ENCODE data around the gene GNG11. TPM values are rescaled to one million over a fixed set of nuclear protein-coding genes. Genes with fewer than 3 reads are reported as not detected.

The GNG11 gene
- total and polyA plus RNA-seq, 2 experiments from 2014 or later: 1.6 to 6.3 TPM

DNA sequence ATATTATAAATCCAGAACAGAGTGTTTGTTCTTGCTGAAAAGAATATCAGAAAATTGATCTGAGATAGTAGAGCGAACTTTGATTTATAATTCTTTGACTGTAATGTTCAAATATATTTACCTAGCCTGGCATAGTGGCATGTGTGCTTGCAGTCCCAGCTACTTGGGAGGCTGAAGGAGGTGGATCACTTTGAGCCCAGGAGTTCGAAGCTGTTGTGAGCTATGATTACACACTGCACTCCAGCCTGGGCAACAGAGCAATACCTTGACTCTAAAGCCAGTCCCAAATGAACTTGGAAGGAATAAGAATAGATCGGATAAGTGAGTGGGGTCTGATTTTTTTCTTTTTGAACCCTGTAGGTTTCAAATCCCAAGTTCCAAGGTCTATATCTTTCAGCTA, 23.5 kb downstream of the GNG11 start:
- no peaks in the 10 kb centered on the region for H3K9me2 ChIP-seq (ENCODE audit: insufficient read depth)
- H3K4me3 ChIP-seq: no peak overlapping the region
- Mint-ChIP-seq H3K36me3 (ENCODE audit: low read depth) (no peaks in the 10 kb centered on the region), H3K4me3 (no peak overlapping the region), H3K4me1 (no peaks in the 10 kb centered on the region), H3K9me3 (no peaks in the 10 kb centered on the region), H3K27me3 (ENCODE audit: insufficient read depth, low read depth, poor library complexity) (no peaks in the 10 kb centered on the region), H3K27ac (no peak overlapping the region)
- H3K79me2 ChIP-seq (replicated peaks; ENCODE audit: insufficient read depth): no peaks in the 10 kb centered on the region
- no peak overlapping the region for H3K4me2 ChIP-seq
- no peak overlapping the region for H2AFZ ChIP-seq
- H3K36me3 ChIP-seq (ENCODE audit: insufficient read depth): no peaks in the 10 kb centered on the region
- H3F3A ChIP-seq (replicated peaks; ENCODE audit: low read depth): no peaks in the 10 kb centered on the region
- TF ChIP-seq POLR2AphosphoS5 (IDR thresholded peaks at IDR 0.05; ENCODE audit: low read depth) (no peak), NANOG (IDR thresholded peaks at IDR 0.05; ENCODE audit: borderline replicate concordance) (no peak), ZNF331 (CRISPR knock-in tag; IDR thresholded peaks at IDR 0.05; ENCODE audit: low read depth) (no peak), CREB1 (CRISPR knock-in tag; IDR thresholded peaks at IDR 0.05; ENCODE audit: low read depth) (no peak), JUNB (IDR thresholded peaks at IDR 0.05; ENCODE audit: unreplicated experiment) (no peak), STAT1 (IDR thresholded peaks at IDR 0.05; ENCODE audit: unreplicated experiment) (no peak), ZNF114 (CRISPR knock-in tag; IDR thresholded peaks at IDR 0.05) (no peak), EZH2 (IDR thresholded peaks at IDR 0.05; ENCODE audit: low read depth, unreplicated experiment) (no peak)
- TF ChIP-seq, protein P1, sequence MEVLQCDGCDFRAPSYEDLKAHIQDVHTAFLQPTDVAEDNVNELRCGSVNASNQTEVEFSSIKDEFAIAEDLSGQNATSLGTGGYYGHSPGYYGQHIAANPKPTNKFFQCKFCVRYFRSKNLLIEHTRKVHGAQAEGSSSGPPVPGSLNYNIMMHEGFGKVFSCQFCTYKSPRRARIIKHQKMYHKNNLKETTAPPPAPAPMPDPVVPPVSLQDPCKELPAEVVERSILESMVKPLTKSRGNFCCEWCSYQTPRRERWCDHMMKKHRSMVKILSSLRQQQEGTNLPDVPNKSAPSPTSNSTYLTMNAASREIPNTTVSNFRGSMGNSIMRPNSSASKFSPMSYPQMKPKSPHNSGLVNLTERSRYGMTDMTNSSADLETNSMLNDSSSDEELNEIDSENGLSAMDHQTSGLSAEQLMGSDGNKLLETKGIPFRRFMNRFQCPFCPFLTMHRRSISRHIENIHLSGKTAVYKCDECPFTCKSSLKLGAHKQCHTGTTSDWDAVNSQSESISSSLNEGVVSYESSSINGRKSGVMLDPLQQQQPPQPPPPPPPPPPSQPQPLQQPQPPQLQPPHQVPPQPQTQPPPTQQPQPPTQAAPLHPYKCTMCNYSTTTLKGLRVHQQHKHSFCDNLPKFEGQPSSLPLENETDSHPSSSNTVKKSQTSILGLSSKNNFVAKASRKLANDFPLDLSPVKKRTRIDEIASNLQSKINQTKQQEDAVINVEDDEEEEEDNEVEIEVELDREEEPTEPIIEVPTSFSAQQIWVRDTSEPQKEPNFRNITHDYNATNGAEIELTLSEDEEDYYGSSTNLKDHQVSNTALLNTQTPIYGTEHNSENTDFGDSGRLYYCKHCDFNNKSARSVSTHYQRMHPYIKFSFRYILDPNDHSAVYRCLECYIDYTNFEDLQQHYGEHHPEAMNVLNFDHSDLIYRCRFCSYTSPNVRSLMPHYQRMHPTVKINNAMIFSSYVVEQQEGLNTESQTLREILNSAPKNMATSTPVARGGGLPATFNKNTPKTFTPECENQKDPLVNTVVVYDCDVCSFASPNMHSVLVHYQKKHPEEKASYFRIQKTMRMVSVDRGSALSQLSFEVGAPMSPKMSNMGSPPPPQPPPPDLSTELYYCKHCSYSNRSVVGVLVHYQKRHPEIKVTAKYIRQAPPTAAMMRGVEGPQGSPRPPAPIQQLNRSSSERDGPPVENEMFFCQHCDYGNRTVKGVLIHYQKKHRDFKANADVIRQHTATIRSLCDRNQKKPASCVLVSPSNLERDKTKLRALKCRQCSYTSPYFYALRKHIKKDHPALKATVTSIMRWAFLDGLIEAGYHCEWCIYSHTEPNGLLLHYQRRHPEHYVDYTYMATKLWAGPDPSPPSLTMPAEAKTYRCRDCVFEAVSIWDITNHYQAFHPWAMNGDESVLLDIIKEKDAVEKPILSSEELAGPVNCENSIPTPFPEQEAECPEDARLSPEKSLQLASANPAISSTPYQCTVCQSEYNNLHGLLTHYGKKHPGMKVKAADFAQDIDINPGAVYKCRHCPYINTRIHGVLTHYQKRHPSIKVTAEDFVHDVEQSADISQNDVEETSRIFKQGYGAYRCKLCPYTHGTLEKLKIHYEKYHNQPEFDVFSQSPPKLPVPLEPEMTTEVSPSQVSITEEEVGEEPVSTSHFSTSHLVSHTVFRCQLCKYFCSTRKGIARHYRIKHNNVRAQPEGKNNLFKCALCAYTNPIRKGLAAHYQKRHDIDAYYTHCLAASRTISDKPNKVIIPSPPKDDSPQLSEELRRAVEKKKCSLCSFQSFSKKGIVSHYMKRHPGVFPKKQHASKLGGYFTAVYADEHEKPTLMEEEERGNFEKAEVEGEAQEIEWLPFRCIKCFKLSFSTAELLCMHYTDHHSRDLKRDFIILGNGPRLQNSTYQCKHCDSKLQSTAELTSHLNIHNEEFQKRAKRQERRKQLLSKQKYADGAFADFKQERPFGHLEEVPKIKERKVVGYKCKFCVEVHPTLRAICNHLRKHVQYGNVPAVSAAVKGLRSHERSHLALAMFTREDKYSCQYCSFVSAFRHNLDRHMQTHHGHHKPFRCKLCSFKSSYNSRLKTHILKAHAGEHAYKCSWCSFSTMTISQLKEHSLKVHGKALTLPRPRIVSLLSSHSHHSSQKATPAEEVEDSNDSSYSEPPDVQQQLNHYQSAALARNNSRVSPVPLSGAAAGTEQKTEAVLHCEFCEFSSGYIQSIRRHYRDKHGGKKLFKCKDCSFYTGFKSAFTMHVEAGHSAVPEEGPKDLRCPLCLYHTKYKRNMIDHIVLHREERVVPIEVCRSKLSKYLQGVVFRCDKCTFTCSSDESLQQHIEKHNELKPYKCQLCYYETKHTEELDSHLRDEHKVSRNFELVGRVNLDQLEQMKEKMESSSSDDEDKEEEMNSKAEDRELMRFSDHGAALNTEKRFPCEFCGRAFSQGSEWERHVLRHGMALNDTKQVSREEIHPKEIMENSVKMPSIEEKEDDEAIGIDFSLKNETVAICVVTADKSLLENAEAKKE (CRISPR knock-in tag; IDR thresholded peaks at IDR 0.05): no peak
- TF ChIP-seq, protein P2, sequence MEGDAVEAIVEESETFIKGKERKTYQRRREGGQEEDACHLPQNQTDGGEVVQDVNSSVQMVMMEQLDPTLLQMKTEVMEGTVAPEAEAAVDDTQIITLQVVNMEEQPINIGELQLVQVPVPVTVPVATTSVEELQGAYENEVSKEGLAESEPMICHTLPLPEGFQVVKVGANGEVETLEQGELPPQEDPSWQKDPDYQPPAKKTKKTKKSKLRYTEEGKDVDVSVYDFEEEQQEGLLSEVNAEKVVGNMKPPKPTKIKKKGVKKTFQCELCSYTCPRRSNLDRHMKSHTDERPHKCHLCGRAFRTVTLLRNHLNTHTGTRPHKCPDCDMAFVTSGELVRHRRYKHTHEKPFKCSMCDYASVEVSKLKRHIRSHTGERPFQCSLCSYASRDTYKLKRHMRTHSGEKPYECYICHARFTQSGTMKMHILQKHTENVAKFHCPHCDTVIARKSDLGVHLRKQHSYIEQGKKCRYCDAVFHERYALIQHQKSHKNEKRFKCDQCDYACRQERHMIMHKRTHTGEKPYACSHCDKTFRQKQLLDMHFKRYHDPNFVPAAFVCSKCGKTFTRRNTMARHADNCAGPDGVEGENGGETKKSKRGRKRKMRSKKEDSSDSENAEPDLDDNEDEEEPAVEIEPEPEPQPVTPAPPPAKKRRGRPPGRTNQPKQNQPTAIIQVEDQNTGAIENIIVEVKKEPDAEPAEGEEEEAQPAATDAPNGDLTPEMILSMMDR (conservative IDR thresholded peaks at IDR 0.05; ENCODE audit: low read depth in 2 of 2): no peak
- TF ChIP-seq, protein P3, sequence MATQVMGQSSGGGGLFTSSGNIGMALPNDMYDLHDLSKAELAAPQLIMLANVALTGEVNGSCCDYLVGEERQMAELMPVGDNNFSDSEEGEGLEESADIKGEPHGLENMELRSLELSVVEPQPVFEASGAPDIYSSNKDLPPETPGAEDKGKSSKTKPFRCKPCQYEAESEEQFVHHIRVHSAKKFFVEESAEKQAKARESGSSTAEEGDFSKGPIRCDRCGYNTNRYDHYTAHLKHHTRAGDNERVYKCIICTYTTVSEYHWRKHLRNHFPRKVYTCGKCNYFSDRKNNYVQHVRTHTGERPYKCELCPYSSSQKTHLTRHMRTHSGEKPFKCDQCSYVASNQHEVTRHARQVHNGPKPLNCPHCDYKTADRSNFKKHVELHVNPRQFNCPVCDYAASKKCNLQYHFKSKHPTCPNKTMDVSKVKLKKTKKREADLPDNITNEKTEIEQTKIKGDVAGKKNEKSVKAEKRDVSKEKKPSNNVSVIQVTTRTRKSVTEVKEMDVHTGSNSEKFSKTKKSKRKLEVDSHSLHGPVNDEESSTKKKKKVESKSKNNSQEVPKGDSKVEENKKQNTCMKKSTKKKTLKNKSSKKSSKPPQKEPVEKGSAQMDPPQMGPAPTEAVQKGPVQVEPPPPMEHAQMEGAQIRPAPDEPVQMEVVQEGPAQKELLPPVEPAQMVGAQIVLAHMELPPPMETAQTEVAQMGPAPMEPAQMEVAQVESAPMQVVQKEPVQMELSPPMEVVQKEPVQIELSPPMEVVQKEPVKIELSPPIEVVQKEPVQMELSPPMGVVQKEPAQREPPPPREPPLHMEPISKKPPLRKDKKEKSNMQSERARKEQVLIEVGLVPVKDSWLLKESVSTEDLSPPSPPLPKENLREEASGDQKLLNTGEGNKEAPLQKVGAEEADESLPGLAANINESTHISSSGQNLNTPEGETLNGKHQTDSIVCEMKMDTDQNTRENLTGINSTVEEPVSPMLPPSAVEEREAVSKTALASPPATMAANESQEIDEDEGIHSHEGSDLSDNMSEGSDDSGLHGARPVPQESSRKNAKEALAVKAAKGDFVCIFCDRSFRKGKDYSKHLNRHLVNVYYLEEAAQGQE (IDR thresholded peaks at IDR 0.05; ENCODE audit: unreplicated experiment): no peak
- ATAC-seq (no peak), DNase-seq (ENCODE audit: low spot score) (no peak)
- no peaks in the 10 kb centered on the region for H3K27me3 ChIP-seq (ENCODE audit: insufficient read depth)
- no peaks in the 10 kb centered on the region for H4K20me1 ChIP-seq (replicated peaks; ENCODE audit: insufficient read depth)
- H3K27ac ChIP-seq (ENCODE audit: low read depth): no peak overlapping the region
- H3K4me1 ChIP-seq (ENCODE audit: insufficient read depth): peaks cover 4% of the 10 kb centered on the region; the same call in 1 of the 2 replicates

Measured in GM23338 (cell line).